ENCODE measurements around the gene TMEM11.

- TF ChIP-seq CTCF (IDR thresholded peaks at IDR 0.05; ENCODE audit: low read length) (no peak), EZH2 (optimal IDR thresholded peaks at IDR 0.05; ENCODE audit: low read depth, low read length) (no peak), EZH2phosphoT487 (IDR thresholded peaks at IDR 0.05; ENCODE audit: low read length) (no peak)
Measured at GRCh38 chr17:21213638-21214014, 335 bp downstream of the TMEM11 start.

Data from MM.1S (cell line).